PC-9 (cell line): Measurements from ENCODE around the gene SPINT1. TPM values are rescaled to one million over a fixed set of nuclear protein-coding genes. Genes with fewer than 3 reads are reported as not detected.

Source experiments
- BruUV-seq: library from RNA; stranded (reverse); fragments of 400-500 nt; replicated peaks from 2 replicates; lab custom pipeline; 2021; lab: Mats Ljungman, UMichigan
- CTCF ChIA-PET: fragments of 300-600 bp; sonication (Branson Sonifier 250); formaldehyde crosslinking; loops from one replicate; lab custom pipeline; 2022; ENCODE audit warnings: antibody characterized with exemption; lab: Charles Lee
- POLR2A ChIA-PET: fragments of 300-600 bp; sonication (Branson Sonifier 250); formaldehyde crosslinking; loops from one replicate; lab custom pipeline; 2022; ENCODE audit warnings: antibody characterized with exemption; ENCODE audit not compliant: unreplicated experiment; lab: Charles Lee
- DNase-seq, 2 experiments: peaks; one replicate each; pipeline versions ENCODE4 v3.0.0 to v3.0.0-alpha.2; 2015 to 2022; ENCODE audit warnings: mixed read lengths in 1 of 2
- H2AFZ ChIP-seq: fragments of 200-600 bp; sonication (generic); 2 replicates; pipeline ENCODE4 v1.8.1; 2017; ENCODE audit warnings: antibody characterized with exemption
- H3F3A ChIP-seq: fragments of 200-600 bp; sonication (generic); 2 replicates; pipeline ENCODE4 v1.8.1; 2017; ENCODE audit warnings: antibody characterized with exemption, mild to moderate bottlenecking, low read depth; ENCODE audit not compliant: insufficient read depth
- H3K27ac ChIP-seq: fragments of 200-600 bp; sonication (generic); 2 replicates; pipeline ENCODE4 v1.6.1; 2016; ENCODE audit warnings: mixed run types
- H3K27me3 ChIP-seq: fragments of 200-600 bp; sonication (generic); 2 replicates; pipeline ENCODE4 v1.6.1; 2016; ENCODE audit warnings: low read depth, mixed run types; ENCODE audit not compliant: insufficient read depth
- H3K36me3 ChIP-seq: fragments of 200-600 bp; sonication (generic); 2 replicates; pipeline ENCODE4 v1.6.1; 2016; ENCODE audit warnings: low read depth, mixed run types
- H3K4me1 ChIP-seq: fragments of 200-600 bp; sonication (generic); replicated peaks from 2 replicates; pipeline ENCODE4 v1.6.1; 2016; ENCODE audit warnings: mixed run types; ENCODE audit not compliant: insufficient read depth
- H3K4me2 ChIP-seq: fragments of 200-600 bp; sonication (generic); 2 replicates; pipeline ENCODE4 v1.6.1; 2017; ENCODE audit warnings: mixed run types
- H3K4me3 ChIP-seq: fragments of 200-600 bp; sonication (generic); 2 replicates; pipeline ENCODE4 v1.6.1; 2016; ENCODE audit warnings: mixed run types
- H3K79me2 ChIP-seq: fragments of 200-600 bp; sonication (generic); 2 replicates; pipeline ENCODE4 v1.6.1; 2017; ENCODE audit warnings: low read depth, mixed run types
- H3K9me2 ChIP-seq: fragments of 200-600 bp; sonication (generic); 2 replicates; pipeline ENCODE4 v1.8.1; 2017; ENCODE audit warnings: mild to moderate bottlenecking; ENCODE audit not compliant: insufficient read depth
- H3K9me3 ChIP-seq: fragments of 200-600 bp; sonication (generic); 2 replicates; pipeline ENCODE4 v1.8.1; 2016; ENCODE audit warnings: low read depth; ENCODE audit not compliant: insufficient read depth
- H4K20me1 ChIP-seq: fragments of 200-600 bp; sonication (generic); 2 replicates; pipeline ENCODE4 v1.8.1; 2017; ENCODE audit not compliant: insufficient read depth
- EZH2 ChIP-seq: fragments of 200-600 bp; sonication (generic); IDR thresholded peaks from 2 replicates; pipeline ENCODE4 v1.8.0; 2017; ENCODE audit warnings: antibody characterized with exemption, low read depth
- intact Hi-C: fragments of 100-400 bp; cut with micrococcal nuclease; formaldehyde crosslinking; loops from one replicate; pipeline ENCODE4 v1.10.0; 2022; ENCODE audit not compliant: unreplicated experiment
- total RNA-seq: library from RNA; stranded (reverse); gene quantifications from 2 replicates; pipeline ENCODE4 v1.2.3, GENCODE V29; 2021
- TF ChIP-seq, protein P1 (sequence below): fragments of 200-600 bp; sonication (generic); conservative IDR thresholded peaks from 2 replicates; pipeline ENCODE4 v1.6.1; 2017; ENCODE audit warnings: mixed run types, antibody characterized with exemption, mild to moderate bottlenecking, moderate library complexity

The SPINT1 gene
- total RNA-seq, 1 experiment from 2014 or later = 141 TPM

DNA sequence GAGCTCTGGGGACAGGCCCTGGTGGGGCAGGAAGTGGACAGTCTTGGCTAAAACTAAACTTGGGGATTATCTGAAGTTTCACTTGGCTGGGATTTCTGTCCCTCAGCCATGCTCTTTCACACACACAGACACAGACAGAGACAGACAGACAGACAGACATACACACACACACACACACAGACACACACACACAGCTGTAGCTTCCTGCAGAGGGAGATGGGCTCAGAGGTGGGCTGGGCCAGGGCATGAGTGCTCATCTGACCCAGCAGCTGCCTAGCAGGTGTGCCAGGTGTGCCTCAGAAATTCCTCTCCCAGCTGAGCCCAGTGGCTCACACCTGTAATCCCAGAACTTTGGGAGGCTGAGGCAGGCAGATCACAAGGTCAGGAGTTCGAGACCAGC, 26.9 kb downstream of the SPINT1 start:
- H3K9me2 ChIP-seq = no peaks in the 10 kb centered on the region
- H3K4me1 ChIP-seq = peaks cover 47% of the 10 kb centered on the region
- no peak for TF ChIP-seq EZH2
- TF ChIP-seq, protein P1, sequence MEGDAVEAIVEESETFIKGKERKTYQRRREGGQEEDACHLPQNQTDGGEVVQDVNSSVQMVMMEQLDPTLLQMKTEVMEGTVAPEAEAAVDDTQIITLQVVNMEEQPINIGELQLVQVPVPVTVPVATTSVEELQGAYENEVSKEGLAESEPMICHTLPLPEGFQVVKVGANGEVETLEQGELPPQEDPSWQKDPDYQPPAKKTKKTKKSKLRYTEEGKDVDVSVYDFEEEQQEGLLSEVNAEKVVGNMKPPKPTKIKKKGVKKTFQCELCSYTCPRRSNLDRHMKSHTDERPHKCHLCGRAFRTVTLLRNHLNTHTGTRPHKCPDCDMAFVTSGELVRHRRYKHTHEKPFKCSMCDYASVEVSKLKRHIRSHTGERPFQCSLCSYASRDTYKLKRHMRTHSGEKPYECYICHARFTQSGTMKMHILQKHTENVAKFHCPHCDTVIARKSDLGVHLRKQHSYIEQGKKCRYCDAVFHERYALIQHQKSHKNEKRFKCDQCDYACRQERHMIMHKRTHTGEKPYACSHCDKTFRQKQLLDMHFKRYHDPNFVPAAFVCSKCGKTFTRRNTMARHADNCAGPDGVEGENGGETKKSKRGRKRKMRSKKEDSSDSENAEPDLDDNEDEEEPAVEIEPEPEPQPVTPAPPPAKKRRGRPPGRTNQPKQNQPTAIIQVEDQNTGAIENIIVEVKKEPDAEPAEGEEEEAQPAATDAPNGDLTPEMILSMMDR = no peak
- H3K4me2 ChIP-seq = peak overlapping the region; percentile 92; the same call in 1 of the 2 replicates
- POLR2A ChIA-PET = interaction anchor here (0.5 kb wide), 1 partner anchor 14 kb away, joined by 3 read pairs; no protein-coding TSS in a partner anchor
- peaks cover 25% of the 10 kb centered on the region for H3K79me2 ChIP-seq
- BruUV-seq = no TSS peak
- H2AFZ ChIP-seq = no peak overlapping the region
- H3K4me3 ChIP-seq = no peak overlapping the region
- CTCF ChIA-PET = interaction anchor here (0.6 to 2.9 kb wide), 2 partner anchors 21 to 549 kb away, joined by 3 to 19 read pairs; no protein-coding TSS in a partner anchor
- intact Hi-C loops = loop anchor here (10.0 kb wide), 1 partner anchor 766 kb away; the partner anchor contains the start of gene BMF
- no peaks in the 10 kb centered on the region for H4K20me1 ChIP-seq
- H3F3A ChIP-seq = peaks cover 31% of the 10 kb centered on the region
- H3K27me3 ChIP-seq = no peaks in the 10 kb centered on the region
- no peaks in the 10 kb centered on the region for H3K9me3 ChIP-seq
- DNase-seq = no peak
- no peak overlapping the region for H3K27ac ChIP-seq
- H3K36me3 ChIP-seq = peaks cover 3% of the 10 kb centered on the region; the same call in 1 of the 2 replicates

DNA sequence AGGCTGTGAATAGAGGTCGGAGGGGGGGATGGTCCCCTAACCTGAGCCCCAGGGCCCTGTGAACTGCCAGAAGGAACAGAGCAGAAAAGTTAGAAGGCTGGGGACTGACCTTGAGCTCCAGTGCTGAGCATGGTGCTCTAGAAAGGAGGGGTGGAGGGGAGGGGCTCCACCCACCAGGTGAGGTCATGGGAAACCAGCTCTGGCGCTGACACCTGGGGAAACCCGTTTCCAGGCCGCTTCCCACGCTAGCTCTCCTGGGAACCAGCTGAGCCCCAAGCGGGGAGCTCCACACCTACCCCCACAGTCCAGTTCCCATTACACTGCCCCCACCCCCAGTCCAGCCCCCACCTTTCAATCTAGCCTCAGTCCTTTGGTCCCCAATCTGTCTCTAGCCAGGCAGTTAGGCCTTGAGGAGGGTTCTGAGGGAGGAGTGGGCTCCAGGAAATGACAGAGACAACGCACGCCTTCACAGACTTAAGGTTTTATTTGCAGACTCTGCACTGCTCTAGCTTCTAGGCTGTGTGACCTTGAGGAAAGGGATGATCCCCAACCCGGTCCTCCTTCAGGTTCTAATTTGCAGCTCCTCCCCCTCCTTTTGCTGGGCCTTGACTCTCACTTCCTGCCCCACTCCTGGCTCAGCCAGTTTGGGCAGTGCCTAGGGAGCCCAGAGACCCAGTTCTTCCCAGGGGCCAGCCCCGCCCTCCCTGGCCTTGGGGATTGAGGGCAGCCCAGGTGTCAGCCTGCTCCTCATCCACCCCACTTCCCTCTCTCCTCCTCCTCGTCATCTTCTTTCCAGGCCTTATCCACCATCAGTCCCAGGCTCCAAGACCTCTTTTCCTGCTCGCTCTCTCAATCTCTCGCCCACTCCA, 28.1 kb downstream of the SPINT1 start:
- H3K36me3 ChIP-seq = peaks cover 3% of the 10 kb centered on the region; the same call in 1 of the 2 replicates
- H3K4me3 ChIP-seq = peak overlapping the region; percentile 81
- no TSS peak for BruUV-seq
- no peak overlapping the region for H2AFZ ChIP-seq
- intact Hi-C loops = loop anchor here (1.0 to 10.0 kb wide), 2 partner anchors 15 to 767 kb away; partner anchors contain the start of gene BMF
- ChIA-PET CTCF (interaction anchor here (0.6 to 3.8 kb wide), 3 partner anchors 14 to 22 kb away, joined by 3 to 61 read pairs (median 19); partner anchors contain the start of gene VPS18), POLR2A (interaction anchor here (0.6 to 0.8 kb wide), 3 partner anchors 10 to 56 kb away, joined by 4 to 15 read pairs (median 5); no protein-coding TSS in a partner anchor)
- no peaks in the 10 kb centered on the region for H3K9me3 ChIP-seq
- H3K9me2 ChIP-seq = no peaks in the 10 kb centered on the region
- peak overlapping the region; percentile 92 for H3K4me2 ChIP-seq
- peak; percentile 83 to 88 for DNase-seq
- no peaks in the 10 kb centered on the region for H3K27me3 ChIP-seq
- peaks cover 48% of the 10 kb centered on the region for H3K4me1 ChIP-seq
- peaks cover 25% of the 10 kb centered on the region for H3K79me2 ChIP-seq
- H4K20me1 ChIP-seq = no peaks in the 10 kb centered on the region
- TF ChIP-seq, protein P1 = no peak
- TF ChIP-seq EZH2 = no peak
- peaks cover 30% of the 10 kb centered on the region for H3F3A ChIP-seq
- peak overlapping the region; percentile 91 for H3K27ac ChIP-seq
